Measurements from ENCODE around the gene BABAM2.

DNA sequence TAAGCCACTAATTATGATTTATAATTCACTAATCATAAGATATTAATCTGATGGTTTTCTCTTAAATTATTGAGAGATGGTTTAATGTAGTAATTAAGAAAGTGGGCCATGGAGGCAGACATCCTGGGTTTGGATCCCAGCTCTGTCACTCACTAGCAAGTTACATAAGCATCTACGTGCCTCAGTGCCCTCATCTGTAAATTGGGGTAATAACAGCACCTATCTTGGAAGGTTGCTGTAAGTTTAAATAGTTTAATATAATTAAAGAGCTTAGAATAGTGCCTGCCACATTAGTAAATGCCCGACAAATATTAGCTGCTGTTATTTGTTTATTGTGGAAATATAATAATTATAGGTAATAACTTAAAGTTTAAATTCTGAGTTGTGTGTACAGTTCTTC is 30.9 kb downstream of the BABAM2 start:
- TF ChIP-seq CTCF (IDR thresholded peaks at IDR 0.05; ENCODE audit: low read depth, low read length) (no peak), MYC (IDR thresholded peaks at IDR 0.05; ENCODE audit: low read depth, low read length) (no peak)
